Liver (tissue), 9 donors: ENCODE data around the gene LGR4. TPM values are rescaled to one million over a fixed set of nuclear protein-coding genes. Genes with fewer than 3 reads are reported as not detected.

Experiments used
- DNase-seq: peaks from one replicate; pipeline ENCODE4 v3.0.0-alpha.2; 2017; ENCODE audit warnings: low spot score
- H3K27ac ChIP-seq, 2 donors: one replicate each; pipeline ENCODE4 v1.7.0; 2013; ENCODE audit warnings: inconsistent platforms in 2 of 2, low read length in 2 of 2, control low read depth in 1 of 2, low read depth in 1 of 2, mild to moderate bottlenecking in 1 of 2
- H3K27me3 ChIP-seq, 4 donors: one replicate each; pipeline versions ENCODE4 v1.6.1 to v1.7.0; 2013; ENCODE audit warnings: low read length in 3 of 4, inconsistent platforms in 1 of 4, mild to moderate bottlenecking in 1 of 4, moderate library complexity in 1 of 4; ENCODE audit not compliant: control insufficient read depth in 4 of 4, insufficient read depth in 4 of 4
- H3K36me3 ChIP-seq, 4 donors: one replicate each; pipeline versions ENCODE4 v1.6.1 to v1.7.0; 2013; ENCODE audit warnings: low read length in 3 of 4, mild to moderate bottlenecking in 3 of 4, low read depth in 1 of 4, moderate library complexity in 1 of 4; ENCODE audit not compliant: control insufficient read depth in 4 of 4, insufficient read depth in 3 of 4
- H3K4me1 ChIP-seq, 4 donors: one replicate each; pipeline versions ENCODE4 v1.6.1 to v1.7.0; 2013; ENCODE audit warnings: low read length in 3 of 4, mild to moderate bottlenecking in 3 of 4, moderate library complexity in 1 of 4; ENCODE audit not compliant: control insufficient read depth in 4 of 4, insufficient read depth in 4 of 4
- H3K4me3 ChIP-seq, 3 donors: one replicate each; pipeline versions ENCODE4 v1.6.1 to v1.7.0; 2013; ENCODE audit warnings: low read length in 3 of 3, control low read depth in 1 of 3, low read depth in 1 of 3, mild to moderate bottlenecking in 1 of 3
- H3K9ac ChIP-seq, 2 donors: one replicate each; pipeline ENCODE4 v1.7.0; 2013; ENCODE audit warnings: low read length in 2 of 2, mild to moderate bottlenecking in 2 of 2, moderate library complexity in 2 of 2, control low read depth in 1 of 2, low read depth in 1 of 2
- H3K9me3 ChIP-seq, 4 donors: one replicate each; pipeline versions ENCODE4 v1.6.1 to v1.7.0; 2013; ENCODE audit warnings: low read length in 3 of 4; ENCODE audit not compliant: control insufficient read depth in 4 of 4
- CTCF ChIP-seq: fragments of 150-350 bp; IDR thresholded peaks from 2 replicates; pipeline ENCODE4 v1.5.1; 2017; ENCODE audit warnings: improper control_type of control experiment, low read depth, low read length; ENCODE audit not compliant: missing input control
- EGR1 ChIP-seq, 2 donors: IDR thresholded peaks; 2 replicates each; pipeline ENCODE4 v1.6.1; 2016 to 2018; ENCODE audit warnings: antibody characterized with exemption in 2 of 2, low read depth in 2 of 2
- FOXA1 ChIP-seq: IDR thresholded peaks from 2 replicates; pipeline ENCODE4 v1.6.1; 2016; ENCODE audit warnings: antibody characterized with exemption
- FOXA2 ChIP-seq: IDR thresholded peaks from 2 replicates; pipeline ENCODE4 v1.6.1; 2016; ENCODE audit warnings: antibody characterized with exemption
- GABPA ChIP-seq, 2 donors: IDR thresholded peaks in 1 of 2; conservative IDR thresholded peaks in 1 of 2; 2 replicates each; pipeline ENCODE4 v1.6.1; 2016; ENCODE audit warnings: antibody characterized with exemption in 2 of 2, mild to moderate bottlenecking in 1 of 2, moderate library complexity in 1 of 2
- HNF4A ChIP-seq, 2 donors: conservative IDR thresholded peaks; 2 replicates each; pipeline ENCODE4 v1.6.1; 2016; ENCODE audit warnings: antibody characterized with exemption in 2 of 2, mild to moderate bottlenecking in 2 of 2
- HNF4G ChIP-seq: IDR thresholded peaks from 2 replicates; pipeline ENCODE4 v1.6.1; 2016; ENCODE audit warnings: antibody characterized with exemption
- JUND ChIP-seq, 2 donors: IDR thresholded peaks; 2 replicates each; pipeline ENCODE4 v1.6.1; 2016; ENCODE audit warnings: antibody characterized with exemption in 2 of 2
- NR2F2 ChIP-seq: IDR thresholded peaks from 2 replicates; pipeline ENCODE4 v1.6.1; 2016; ENCODE audit warnings: antibody characterized with exemption
- RAD21 ChIP-seq, 2 donors: IDR thresholded peaks; 2 replicates each; pipeline ENCODE4 v1.6.1; 2016; ENCODE audit warnings: antibody characterized with exemption in 2 of 2, mild to moderate bottlenecking in 2 of 2
- RXRA ChIP-seq, 2 donors: IDR thresholded peaks; 2 replicates each; pipeline ENCODE4 v1.6.1; 2017 to 2018; ENCODE audit warnings: antibody characterized with exemption in 2 of 2, mild to moderate bottlenecking in 1 of 2
- SP1 ChIP-seq: IDR thresholded peaks from 2 replicates; pipeline ENCODE4 v1.6.1; 2018; ENCODE audit warnings: antibody characterized with exemption, mild to moderate bottlenecking
- TAF1 ChIP-seq: conservative IDR thresholded peaks from 2 replicates; pipeline ENCODE4 v1.6.1; 2016; ENCODE audit warnings: antibody characterized with exemption, mild to moderate bottlenecking
- WGBS: extraction: QIAGEN DNeasy Blood & Tissue Kit; methylation state at CpG from one replicate; pipeline ENCODE4 v1.1.7; 2013; 5-methylcytosine and 5-hydroxymethylcytosine counted together
- polyA plus RNA-seq, 2 donors: library from polyadenylated mRNA; stranded (reverse) in 1 of 2; unstranded in 1 of 2; fragments of 200-250 nt in 1 of 2; fragments of >200 nt in 1 of 2; fragmentation: Nextera tagmentation in 1 of 2; extraction: Ambion mirVana in 1 of 2; gene quantifications; one replicate each; pipeline versions ENCODE4 v1.2.1 to v1.2.3, GENCODE V29; 2013 to 2015
- total RNA-seq, 2 donors: library from RNA; depleted of rRNA; stranded (reverse); fragments of >200 nt; gene quantifications; one replicate each; pipeline ENCODE4 v1.2.3, GENCODE V29; 2014
- TF ChIP-seq, protein P1 (sequence below): IDR thresholded peaks from 2 replicates; pipeline ENCODE4 v1.6.1; 2016; ENCODE audit warnings: antibody characterized with exemption
- TF ChIP-seq, protein P2 (sequence below): IDR thresholded peaks from 2 replicates; pipeline ENCODE4 v1.6.1; 2016; ENCODE audit warnings: antibody characterized with exemption
- TF ChIP-seq, protein P3 (sequence below): IDR thresholded peaks from 2 replicates; pipeline ENCODE4 v1.6.1; 2016; ENCODE audit warnings: antibody characterized with exemption
- TF ChIP-seq, protein P4 (sequence below): IDR thresholded peaks from 2 replicates; pipeline ENCODE4 v1.6.1; 2016; ENCODE audit warnings: antibody characterized with exemption, mild to moderate bottlenecking
- donor health status: healthy.
- donor health status: healthy.
- donor health status: healthy.
- donor health status: healthy.
- donor health status: healthy.

Gene LGR4
- total and polyA plus RNA-seq, 4 donors = 13.7 to 95.3 (median 42.5) TPM

- TF ChIP-seq FOXA2 (no peak), GABPA (IDR thresholded peaks at IDR 0.05 in 1 of 2, conservative IDR thresholded peaks at IDR 0.05 in 1 of 2) (no peak), EGR1 (IDR thresholded peaks at IDR 0.05; ENCODE audit: low read depth in 2 of 2) (no peak), JUND (IDR thresholded peaks at IDR 0.05) (no peak), RXRA (IDR thresholded peaks at IDR 0.05) (no peak), SP1 (no peak), RAD21 (IDR thresholded peaks at IDR 0.05) (no peak), CTCF (no peak), HNF4A (conservative IDR thresholded peaks at IDR 0.05) (no peak), HNF4G (no peak), TAF1 (no peak), FOXA1 (no peak)
- TF ChIP-seq, protein P1, sequence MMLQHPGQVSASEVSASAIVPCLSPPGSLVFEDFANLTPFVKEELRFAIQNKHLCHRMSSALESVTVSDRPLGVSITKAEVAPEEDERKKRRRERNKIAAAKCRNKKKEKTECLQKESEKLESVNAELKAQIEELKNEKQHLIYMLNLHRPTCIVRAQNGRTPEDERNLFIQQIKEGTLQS = no peak
- TF ChIP-seq, protein P2, sequence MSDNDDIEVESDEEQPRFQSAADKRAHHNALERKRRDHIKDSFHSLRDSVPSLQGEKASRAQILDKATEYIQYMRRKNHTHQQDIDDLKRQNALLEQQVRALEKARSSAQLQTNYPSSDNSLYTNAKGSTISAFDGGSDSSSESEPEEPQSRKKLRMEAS = no peak
- TF ChIP-seq, protein P3, sequence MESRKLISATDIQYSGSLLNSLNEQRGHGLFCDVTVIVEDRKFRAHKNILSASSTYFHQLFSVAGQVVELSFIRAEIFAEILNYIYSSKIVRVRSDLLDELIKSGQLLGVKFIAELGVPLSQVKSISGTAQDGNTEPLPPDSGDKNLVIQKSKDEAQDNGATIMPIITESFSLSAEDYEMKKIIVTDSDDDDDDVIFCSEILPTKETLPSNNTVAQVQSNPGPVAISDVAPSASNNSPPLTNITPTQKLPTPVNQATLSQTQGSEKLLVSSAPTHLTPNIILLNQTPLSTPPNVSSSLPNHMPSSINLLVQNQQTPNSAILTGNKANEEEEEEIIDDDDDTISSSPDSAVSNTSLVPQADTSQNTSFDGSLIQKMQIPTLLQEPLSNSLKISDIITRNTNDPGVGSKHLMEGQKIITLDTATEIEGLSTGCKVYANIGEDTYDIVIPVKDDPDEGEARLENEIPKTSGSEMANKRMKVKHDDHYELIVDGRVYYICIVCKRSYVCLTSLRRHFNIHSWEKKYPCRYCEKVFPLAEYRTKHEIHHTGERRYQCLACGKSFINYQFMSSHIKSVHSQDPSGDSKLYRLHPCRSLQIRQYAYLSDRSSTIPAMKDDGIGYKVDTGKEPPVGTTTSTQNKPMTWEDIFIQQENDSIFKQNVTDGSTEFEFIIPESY = no peak
- TF ChIP-seq, protein P4, sequence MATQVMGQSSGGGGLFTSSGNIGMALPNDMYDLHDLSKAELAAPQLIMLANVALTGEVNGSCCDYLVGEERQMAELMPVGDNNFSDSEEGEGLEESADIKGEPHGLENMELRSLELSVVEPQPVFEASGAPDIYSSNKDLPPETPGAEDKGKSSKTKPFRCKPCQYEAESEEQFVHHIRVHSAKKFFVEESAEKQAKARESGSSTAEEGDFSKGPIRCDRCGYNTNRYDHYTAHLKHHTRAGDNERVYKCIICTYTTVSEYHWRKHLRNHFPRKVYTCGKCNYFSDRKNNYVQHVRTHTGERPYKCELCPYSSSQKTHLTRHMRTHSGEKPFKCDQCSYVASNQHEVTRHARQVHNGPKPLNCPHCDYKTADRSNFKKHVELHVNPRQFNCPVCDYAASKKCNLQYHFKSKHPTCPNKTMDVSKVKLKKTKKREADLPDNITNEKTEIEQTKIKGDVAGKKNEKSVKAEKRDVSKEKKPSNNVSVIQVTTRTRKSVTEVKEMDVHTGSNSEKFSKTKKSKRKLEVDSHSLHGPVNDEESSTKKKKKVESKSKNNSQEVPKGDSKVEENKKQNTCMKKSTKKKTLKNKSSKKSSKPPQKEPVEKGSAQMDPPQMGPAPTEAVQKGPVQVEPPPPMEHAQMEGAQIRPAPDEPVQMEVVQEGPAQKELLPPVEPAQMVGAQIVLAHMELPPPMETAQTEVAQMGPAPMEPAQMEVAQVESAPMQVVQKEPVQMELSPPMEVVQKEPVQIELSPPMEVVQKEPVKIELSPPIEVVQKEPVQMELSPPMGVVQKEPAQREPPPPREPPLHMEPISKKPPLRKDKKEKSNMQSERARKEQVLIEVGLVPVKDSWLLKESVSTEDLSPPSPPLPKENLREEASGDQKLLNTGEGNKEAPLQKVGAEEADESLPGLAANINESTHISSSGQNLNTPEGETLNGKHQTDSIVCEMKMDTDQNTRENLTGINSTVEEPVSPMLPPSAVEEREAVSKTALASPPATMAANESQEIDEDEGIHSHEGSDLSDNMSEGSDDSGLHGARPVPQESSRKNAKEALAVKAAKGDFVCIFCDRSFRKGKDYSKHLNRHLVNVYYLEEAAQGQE = no peak
- WGBS = 94% methylated on average over 4 of the region's 4 CpGs
- Histone ChIP-seq H3K4me3 (no peak overlapping the region), H3K9me3 (no peaks in the 10 kb centered on the region), H3K27me3 (no peaks in the 10 kb centered on the region), H3K36me3 (no peaks in the 10 kb centered on the region), H3K9ac (no peak overlapping the region), H3K27ac (no peak overlapping the region), H3K4me1 (peaks cover 6 to 54% (median 19%) of the 10 kb centered on the region in 4 donors)
- DNase-seq = no peak
Measured at GRCh38 chr11:27420217-27420616, 52.4 kb downstream of the LGR4 start.

DNA sequence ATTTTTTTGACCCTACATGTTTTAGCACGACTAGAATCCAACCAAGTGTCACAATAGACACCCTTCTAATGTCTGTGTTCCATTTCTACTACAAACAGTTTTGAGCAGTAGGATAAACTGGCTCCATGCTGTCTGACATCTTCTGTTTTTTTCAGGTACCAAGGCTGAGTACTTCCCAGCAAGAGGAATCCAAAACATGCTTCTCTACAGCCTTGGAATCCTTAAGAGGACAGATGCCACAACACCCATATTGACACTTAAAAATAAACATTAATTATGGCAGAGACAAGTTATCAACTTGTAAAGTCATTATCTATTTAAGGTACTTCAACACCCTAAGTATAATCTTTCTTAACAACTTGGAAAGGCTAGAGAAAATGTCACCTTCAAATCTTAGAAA, 54.2 kb downstream of the LGR4 start:
- Histone ChIP-seq H3K9me3 (no peaks in the 10 kb centered on the region), H3K27me3 (no peaks in the 10 kb centered on the region), H3K9ac (no peak overlapping the region), H3K36me3 (no peaks in the 10 kb centered on the region), H3K4me3 (no peak overlapping the region), H3K4me1 (peaks cover 3 to 39% (median 12%) of the 10 kb centered on the region in 4 donors), H3K27ac (no peak overlapping the region)
- WGBS = 61% methylated on average over 1 of the region's 1 CpG
- no peak for TF ChIP-seq RAD21 (IDR thresholded peaks at IDR 0.05)
- TF ChIP-seq EGR1 (IDR thresholded peaks at IDR 0.05; ENCODE audit: low read depth in 2 of 2) = no peak
- TF ChIP-seq RXRA (IDR thresholded peaks at IDR 0.05) = no peak
- TF ChIP-seq NR2F2 = no peak
- no peak for TF ChIP-seq FOXA2
- no peak for TF ChIP-seq HNF4G
- no peak for TF ChIP-seq GABPA (IDR thresholded peaks at IDR 0.05 in 1 of 2, conservative IDR thresholded peaks at IDR 0.05 in 1 of 2)
- no peak for TF ChIP-seq HNF4A (conservative IDR thresholded peaks at IDR 0.05)
- no peak for DNase-seq
